Measurements from ENCODE around the gene ZFHX2. TPM values are rescaled to one million over a fixed set of nuclear protein-coding genes. Genes with fewer than 3 reads are reported as not detected.

Gene ZFHX2
- total and polyA plus RNA-seq, 2 of the 13 experiments (the other 11 are each of a cell fraction or from before 2014, with no cell fraction given): 0.17 to 0.44 TPM

GRCh38 chr14:23555882-23556699 is 4.5 kb upstream of the ZFHX2 start, which contains the start of gene THTPA (continued):
- TF ChIP-seq AKNA (CRISPR knock-in tag; IDR thresholded peaks at IDR 0.05; ENCODE audit: borderline replicate concordance) (peak; percentile 88), NR2F2 (IDR thresholded peaks at IDR 0.05; ENCODE audit: borderline replicate concordance, low read depth) (no peak), PREB (CRISPR knock-in tag; IDR thresholded peaks at IDR 0.05) (peak; percentile 93), AKAP8 (CRISPR knock-in tag; IDR thresholded peaks at IDR 0.05) (peak; percentile 94), ZBTB37 (CRISPR knock-in tag; IDR thresholded peaks at IDR 0.05) (peak; percentile 91), AGO2 (optimal IDR thresholded peaks at IDR 0.05; ENCODE audit: low read depth, low read length) (peak; percentile 97), PRMT3 (CRISPR knock-in tag; IDR thresholded peaks at IDR 0.05; ENCODE audit: borderline replicate concordance, low read depth) (no peak), HDAC2 (CRISPR knock-in tag; IDR thresholded peaks at IDR 0.05) (peak; percentile 96), BATF2 (CRISPR knock-in tag; IDR thresholded peaks at IDR 0.05) (peak; percentile 90), NFATC3 (CRISPR knock-in tag; IDR thresholded peaks at IDR 0.05) (peak; percentile 99), PRDM4 (CRISPR knock-in tag; IDR thresholded peaks at IDR 0.05; ENCODE audit: borderline replicate concordance) (peak; percentile 84), SMAD9 (CRISPR knock-in tag; IDR thresholded peaks at IDR 0.05) (peak; percentile 99), ZNF296 (CRISPR knock-in tag; conservative IDR thresholded peaks at IDR 0.05) (peak; percentile 88), EZH2 (conservative IDR thresholded peaks at IDR 0.05; ENCODE audit: low read depth, low read length) (no peak)

All from HepG2 (cell line).